ENCODE results near the gene CEP112.

Gene CEP112

DNA sequence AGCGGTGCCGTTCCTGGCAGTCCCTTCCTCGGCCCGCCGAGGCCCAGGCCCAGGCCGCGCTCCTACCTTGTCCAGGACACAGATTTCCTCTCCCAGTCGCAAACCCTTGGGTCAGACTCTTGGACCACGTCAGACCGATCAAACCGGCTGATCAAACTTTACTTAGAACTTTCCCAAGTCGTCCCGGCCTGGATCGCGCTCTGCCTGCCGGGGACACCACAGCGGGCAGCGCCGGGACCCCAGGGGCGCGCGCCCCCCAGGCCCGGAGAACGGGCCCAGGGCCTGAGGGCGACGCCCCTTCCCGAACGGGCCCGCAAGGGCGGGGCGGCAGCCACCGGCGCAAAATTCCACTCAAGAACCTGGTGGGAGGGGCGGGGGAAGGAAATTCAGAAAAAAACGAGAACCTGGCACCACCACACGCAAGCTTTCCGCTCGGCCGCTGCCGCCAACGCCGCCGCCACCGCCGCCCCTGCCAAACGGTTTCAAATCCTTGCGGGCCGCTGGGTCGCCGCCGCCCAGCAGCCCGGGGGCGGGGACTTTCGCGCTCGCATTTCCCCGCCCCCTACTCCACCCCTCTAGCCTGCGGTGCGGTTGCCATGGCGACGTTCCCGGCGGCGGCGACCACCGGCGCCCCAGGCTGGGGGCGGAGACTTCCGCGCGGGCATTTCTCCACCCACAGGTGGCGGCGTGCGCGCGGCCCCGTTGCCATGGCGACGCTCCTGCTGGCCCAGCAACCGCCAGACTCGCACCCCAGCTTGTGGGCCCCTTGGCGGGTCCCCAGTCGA lies at the start of gene CEP112:
Gene CEP112, minus strand, starts transcription at position 541 of the 785 bp plus-strand sequence.
- peak; percentile 8 for DNase-seq (ENCODE audit: low spot score)

DNA sequence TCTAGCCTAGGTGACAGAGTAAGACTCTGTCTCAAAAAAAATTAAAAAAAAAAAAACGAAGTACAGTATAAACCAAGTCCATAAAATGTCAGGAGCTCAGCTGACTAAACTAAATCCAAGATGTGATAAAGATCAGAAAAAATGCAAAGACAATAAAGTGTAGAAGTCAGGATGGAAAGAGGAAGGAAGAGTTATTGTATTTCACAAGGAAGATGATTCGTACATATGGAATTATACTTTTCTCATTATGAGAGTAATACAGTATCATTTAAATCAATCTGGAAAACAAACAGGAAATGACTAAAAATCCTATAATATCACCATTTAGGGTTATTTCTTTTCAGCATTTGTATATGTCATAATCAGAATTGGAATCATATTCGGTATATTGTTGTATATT lies 48.7 kb upstream of the CEP112 start:
- DNase-seq (ENCODE audit: low spot score) = no peak

DNA sequence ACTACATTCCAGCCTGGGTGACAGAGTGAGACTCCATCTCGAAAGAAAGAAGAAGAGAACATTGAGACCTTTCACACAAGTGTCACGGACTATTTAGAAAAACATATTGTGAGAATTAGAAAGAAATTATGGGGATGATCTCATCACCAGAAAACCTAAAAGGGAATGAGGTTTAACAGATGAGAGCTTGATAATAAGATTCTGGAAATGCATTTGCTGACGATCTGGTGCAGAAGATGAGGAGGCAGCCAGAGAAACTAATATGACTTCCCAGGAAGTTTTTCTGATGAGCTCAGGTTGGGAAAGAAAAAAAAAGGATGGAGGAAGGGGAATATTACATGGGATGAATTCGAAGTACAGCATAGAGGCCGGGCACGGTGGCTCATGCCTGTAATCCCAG lies 48.1 kb upstream of the CEP112 start:
- DNase-seq (ENCODE audit: low spot score) = no peak

DNA sequence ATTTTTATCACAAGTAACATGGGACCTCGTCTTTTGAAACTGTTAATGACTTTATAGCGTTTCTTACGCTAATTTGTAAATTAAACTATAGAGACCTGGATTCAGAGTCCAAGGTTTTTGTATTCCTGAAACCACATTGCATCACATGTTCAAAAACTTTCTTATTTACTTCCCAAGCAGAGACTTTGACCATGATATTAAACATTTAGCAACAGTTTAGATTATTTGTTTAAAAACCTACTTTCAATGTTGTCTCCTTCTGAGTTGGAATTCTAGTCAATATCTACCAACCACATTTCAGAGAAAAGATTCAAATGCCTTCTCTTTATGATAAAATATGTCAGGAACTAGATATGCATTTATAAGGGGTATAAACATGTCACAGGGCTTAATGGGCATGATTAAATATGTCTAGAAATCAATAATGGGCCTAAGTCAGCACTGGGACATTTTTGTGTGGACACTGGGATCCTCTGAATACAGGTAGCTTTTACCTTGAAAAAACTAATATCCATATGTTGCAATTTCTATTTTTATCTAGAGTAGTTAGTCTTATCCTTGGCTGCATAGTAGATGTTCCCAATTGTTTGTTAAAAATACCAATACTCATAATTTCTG lies 43.6 kb upstream of the CEP112 start:
- no peak for DNase-seq (ENCODE audit: low spot score)

DNA sequence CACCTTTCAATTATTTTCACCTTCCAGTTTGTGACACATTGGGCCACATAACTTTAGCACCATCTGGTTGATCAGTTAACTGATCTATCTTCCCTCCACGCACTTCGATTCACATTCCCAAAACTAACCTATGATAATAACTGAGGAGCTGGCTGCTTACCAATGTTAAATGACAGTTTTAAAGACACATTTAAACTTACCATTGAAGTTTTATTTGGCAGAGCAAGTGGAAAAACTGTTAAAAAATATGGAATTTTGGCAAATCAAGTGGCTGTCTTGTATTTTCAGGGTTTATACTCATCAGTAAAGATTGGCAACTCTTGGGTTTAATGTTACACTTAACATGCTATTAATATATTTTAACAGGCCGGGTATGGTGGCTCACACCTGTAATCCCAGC lies 42.7 kb upstream of the CEP112 start:
- DNase-seq (ENCODE audit: low spot score) = no peak

DNA sequence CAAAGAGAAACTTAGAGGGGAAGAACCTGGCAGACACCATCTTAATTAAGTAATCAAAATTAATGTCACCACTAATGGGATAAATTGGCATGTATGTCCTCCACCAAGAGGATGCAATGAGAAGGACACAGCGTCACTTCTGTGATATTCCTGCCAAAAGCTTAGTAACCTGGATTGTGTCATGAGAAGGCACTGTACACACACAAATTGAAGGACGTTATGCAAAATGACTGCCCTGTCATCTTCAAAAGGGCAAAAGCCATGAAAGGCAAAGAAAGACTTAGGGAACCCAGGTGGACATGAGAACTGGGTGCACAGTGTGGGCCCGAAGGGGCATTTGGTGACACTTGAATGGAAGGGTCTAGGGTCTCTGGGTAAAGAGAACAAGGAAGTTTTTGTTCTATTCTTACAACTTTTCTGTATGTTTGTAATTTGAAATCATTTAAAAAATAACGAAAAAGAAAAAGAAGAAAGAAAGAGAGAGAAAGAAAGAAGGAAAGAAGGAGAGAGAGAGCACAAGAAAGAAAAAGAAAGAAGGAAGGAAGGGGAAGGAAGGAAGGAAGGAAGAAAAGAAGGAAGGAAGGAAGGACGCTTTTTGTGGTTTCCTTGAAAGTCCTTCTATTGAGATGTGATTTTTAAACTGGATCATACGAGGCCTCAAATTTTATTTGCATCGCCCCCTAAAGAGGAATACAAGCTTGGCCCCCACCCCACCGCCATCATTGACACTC lies 41.3 kb upstream of the CEP112 start:
- no peak for DNase-seq (ENCODE audit: low spot score)

DNA sequence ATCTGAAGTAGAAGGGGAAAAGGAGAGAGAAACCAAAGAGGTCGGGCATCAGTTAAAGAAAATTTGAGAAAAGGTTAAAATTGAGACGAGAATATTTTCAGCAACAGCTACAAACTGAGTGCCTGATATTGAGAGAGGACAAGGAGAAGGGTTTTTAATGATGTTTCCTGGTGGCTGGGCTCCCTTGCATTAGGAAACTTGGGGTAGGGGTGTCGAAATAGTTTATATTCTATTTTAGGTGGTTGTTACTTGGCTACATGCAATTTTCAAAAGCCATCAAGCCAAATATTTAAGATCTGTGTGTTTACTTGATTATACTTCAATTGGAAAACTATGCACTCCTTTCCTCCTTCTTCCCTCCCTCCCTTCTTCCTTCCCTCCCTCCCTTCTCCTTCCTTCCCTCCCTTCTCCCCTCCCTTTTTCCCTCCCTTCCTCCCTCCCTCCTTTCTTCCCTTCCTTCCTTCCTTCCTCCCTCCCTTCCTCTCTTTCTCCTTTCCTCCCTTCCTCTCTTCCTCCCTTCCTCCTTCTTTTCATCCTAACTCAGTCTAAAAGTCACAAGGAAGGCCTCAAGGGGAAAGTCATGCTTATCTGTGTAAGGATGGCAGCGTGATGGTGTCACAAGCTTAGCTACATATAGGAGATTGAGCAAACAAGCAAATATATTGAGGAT lies 39.1 kb upstream of the CEP112 start:
- DNase-seq (ENCODE audit: low spot score) = no peak

DNA sequence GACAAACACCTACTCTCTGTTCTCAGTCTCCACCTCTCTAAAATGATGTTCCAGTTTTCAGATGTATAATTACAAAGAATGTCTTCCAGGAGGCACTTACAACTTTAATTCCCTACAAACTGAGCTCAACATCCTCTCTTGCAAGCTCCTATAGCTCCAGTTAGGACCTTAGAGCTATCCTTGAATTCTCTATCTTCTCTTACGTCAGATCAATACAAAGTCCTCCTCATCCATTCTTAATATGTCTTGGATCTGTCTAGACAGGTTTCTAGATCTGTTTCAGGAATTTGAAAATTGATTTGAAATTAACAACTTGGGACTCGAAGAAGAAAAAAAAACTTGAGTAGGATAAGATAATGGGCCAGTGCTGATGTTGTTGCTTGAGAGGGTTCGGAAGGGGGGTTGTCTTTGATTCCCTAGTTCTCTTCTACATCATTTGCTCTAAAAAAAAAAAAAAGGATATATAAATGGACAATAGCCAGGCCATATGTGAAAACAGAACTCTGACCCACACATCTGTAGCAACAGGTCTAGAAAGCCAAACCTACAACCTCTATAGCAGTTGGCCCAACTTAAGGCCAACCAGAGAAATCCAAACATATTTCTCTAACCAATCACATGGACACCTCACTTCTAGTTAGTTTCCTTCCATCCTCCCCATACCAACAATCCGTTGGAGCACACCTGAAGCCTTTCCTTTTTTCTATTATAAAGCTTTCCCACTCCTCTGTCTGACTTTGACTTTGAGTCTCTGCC lies 38.0 kb upstream of the CEP112 start:
- no peak for DNase-seq (ENCODE audit: low spot score)

DNA sequence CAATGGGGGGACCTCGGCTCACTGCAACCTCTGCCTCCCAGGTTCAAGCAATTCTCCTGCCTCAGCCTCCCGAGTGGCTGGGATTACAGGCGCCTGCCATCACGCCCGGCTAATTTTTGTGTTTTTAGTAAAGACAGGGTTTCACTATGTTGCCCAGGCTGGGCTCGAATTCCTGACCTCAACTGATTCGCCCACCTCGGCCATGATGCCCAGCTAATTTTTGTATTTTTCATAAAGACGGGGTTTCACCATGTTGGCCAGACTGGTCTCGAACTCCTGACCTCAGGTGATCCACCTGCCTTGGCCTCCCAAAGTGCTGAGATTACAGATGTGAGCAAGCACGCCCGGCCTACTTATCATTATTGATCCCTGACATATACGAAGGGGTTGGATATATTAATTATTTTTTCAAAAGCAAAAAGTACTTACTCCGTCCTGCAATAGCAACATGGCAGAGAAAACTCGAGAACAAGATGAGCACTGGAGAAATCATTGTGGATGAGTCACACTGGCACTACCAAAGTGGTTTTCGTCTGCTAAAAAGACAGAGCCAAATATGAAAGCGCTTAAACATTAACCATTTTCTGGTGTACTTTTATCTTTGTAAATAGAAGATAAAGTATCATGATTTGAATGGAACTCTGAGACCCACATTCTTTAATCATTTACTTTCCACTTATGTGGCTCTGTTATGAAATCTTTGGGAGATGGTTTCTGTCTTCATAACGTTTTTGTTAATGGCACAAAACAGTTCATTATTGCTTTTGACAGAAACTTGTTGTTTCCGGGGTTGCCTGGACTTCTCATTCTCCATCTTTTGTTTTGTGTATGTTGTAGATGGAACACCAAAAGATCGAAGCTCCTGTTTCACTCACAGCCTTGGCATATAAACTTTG lies 37.2 kb upstream of the CEP112 start, which contains the start of gene APOH:
Gene APOH, minus strand, starts transcription at position 529 of the 896 bp plus-strand sequence. Its CDS starts 36 bp downstream, at position 493.
- DNase-seq (ENCODE audit: low spot score) = no peak

DNA sequence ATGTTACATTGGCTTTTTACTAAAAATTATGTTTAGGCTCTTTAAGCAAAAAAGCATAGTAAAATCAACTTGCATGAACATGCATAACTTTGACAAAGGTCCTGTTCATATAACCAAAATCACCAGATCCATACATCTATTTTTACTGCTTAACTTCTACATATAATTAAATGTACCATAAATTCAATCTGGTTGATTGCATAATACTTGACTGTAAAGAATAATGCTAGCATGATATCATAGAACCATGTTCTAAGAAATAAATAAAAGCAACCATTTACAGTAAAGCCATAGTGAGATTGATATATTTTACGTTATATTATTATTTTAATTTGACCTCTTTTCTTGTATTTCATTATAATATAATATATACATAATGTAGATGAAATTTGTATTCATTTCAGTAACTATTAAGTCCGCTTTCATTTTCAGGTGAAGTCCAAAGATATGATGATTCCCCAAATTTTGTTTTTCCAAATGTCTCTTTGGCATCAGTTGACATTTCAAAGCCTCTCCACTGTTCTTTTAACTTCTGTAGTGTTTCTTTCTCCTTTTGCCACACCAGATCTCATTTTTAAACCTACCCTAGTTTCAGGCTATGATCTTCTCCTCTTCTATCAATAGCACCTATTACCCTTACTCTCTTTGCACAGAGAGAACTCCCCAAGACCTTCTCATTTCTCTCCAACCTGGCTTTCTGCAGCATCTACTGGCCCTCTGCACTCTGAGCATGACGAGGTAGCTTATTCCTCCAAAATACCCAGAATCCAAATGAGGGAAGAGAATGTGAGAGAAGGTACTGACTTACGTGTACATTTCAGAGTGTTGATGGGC lies 35.5 kb upstream of the CEP112 start:
- no peak for DNase-seq (ENCODE audit: low spot score)

DNA sequence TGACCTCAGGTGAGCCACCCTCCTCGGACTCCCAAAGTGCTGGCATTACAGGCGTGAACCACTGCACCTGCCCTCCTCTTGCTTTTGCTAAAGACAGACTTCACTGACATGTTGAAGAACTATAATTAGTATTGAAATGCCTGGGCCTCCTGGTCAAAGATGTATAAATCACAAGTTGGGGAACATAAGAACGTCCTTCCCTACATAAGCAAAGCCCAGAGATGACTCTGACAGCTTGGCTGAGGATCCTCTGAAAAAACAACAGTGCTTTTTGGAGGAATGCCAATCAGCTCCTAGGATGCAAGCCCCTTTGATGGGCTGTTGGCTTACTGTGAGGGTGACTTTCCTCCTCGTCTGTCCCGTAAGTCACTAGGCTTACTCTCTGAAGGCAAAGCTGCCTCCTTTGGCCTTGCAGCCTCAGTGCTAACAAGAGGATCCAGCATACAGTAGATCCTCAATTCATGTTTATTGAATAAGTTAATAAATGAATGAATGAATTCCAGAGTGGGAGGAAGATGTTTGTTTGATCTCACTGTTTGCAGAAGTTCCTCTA lies 30.9 kb upstream of the CEP112 start:
- DNase-seq (ENCODE audit: low spot score) = no peak

DNA sequence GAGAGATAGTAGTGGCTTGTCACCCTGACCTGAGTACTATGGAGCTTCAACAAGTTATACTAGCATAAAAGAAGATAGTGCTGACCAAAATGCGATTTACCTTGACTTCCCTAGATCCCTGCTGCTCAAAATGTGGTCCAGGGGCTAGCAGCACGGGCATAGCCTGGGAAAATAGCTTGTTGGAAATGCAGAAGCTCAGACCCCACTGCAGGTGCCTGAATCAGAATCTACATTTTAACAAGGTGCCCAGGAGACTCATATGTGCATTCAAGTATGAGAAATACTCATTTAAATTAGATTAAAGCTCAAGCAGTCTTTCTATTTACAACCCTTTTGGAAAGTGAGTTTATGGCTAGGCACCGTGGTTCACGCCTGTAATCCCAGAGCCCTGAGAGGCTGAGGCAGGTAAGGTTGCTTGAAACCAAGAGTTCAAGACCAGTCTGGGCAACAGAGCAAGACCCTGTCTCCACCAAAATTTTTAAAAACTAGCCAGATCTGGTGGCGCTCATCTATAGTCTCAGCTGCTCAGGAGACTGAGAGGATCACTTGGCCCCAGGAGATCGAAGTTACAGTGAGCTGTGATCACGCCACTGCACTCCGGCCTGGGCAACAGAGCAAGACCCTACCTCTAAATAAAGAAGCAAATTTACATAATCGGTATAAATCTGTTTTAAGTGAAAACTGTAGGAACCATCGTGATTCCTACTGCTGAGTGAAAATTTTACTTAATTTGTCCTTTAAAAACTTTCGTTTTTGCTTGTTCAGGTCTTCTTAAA lies 30.0 kb upstream of the CEP112 start:
- no peak for DNase-seq (ENCODE audit: low spot score)

DNA sequence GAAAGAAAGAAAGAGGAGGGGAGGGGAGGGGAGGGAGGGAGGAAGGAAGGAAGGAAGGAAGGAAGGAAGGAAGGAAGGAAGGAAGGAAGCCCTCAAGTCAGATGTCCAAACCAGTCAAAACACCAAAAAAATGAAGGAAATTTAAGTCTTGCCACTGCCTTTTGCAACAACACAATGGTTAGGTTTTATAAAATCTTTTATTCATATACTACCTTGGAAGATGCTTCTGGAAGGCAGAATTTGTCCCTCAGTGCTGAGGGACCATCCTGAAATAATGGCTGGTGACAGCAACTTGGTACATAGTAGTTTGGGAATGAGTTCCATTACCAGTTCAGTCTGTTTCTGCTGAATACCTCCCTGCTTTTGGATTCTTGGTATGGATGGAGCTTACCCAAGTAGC lies 29.4 kb upstream of the CEP112 start:
- DNase-seq (ENCODE audit: low spot score) = no peak

DNA sequence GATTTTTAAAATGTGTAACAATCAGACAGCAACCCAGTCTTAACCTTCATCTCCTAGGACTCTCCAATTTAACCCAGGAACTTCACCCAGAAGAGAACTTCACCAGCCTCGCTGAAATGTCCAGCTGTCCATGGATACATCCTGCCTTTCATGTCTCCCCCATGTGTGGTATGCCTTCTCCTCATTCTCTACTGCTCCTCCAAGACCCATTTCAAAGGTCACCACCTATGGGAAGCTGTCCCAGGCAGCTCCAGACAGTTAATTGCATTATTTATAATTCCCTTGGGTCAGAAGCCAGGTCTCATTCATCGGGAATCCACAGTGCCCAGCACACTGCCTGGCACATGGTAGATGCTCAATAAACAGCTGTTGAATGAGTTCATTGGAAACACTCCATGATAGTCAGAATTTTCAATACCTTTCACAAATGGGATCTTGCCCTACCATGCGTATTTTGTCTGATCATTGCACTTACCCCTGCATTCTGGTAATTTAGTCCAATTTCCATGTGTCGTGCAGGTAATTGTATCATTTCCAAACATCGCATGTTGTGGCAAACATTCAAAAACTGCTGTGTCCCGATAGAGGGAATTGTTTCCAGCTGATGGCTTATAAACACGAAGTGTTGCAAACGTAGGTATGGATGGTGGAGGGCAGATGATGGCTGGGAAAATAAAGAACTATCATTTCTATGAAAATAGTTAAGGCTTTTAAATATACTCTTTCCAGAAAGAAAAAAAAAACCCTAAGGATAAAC lies 28.3 kb upstream of the CEP112 start:
- DNase-seq (ENCODE audit: low spot score) = no peak

DNA sequence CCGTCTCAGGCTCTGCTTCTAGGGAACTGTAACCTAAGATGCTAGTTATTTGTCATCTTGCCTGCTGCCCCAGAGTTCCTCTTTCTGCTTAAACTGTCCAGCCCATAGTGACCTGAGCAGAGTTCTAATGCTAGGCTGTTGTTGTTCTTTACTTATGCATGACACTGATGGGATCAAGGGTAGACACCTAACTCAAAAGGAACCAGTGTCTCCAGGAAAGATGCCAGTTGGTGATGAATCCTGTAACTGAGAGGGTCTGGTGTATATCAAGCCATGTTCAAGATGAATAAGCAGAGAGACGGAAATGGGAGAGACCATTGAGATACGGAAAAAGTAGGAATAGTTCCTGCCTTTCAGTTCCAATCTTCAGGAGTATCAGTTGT lies 23.6 kb upstream of the CEP112 start:
- DNase-seq (ENCODE audit: low spot score) = no peak

DNA sequence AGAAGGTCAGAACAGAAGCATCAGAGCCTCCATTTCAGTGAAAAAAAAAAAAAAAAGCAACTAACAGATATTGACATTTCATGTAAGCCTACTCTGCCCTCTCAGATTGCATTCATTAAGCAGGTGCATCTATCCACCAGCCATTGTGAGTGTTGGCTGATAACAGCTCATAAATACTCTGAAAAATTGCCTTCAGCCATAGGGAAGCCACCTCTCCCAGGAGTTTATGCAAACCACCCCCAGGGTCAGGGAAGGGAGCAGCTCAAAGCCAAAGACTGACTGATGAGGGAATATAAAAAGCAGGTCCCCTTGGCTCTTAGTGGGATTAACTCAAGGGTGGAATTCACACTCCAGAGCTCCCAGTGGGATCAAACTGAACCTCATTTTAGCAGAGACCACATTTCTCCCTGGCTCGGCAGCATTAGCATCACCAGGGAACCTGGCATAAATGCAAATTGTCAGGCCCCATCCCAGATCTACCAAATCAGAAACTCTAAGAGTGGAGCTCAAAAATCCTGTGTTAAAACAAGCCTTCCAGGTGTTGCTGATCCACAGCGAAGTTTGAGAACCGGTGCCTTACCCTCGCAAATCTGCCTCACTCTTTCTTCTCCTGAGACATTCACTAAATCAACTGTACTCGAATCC lies 23.1 kb upstream of the CEP112 start:
- no peak for DNase-seq (ENCODE audit: low spot score)

DNA sequence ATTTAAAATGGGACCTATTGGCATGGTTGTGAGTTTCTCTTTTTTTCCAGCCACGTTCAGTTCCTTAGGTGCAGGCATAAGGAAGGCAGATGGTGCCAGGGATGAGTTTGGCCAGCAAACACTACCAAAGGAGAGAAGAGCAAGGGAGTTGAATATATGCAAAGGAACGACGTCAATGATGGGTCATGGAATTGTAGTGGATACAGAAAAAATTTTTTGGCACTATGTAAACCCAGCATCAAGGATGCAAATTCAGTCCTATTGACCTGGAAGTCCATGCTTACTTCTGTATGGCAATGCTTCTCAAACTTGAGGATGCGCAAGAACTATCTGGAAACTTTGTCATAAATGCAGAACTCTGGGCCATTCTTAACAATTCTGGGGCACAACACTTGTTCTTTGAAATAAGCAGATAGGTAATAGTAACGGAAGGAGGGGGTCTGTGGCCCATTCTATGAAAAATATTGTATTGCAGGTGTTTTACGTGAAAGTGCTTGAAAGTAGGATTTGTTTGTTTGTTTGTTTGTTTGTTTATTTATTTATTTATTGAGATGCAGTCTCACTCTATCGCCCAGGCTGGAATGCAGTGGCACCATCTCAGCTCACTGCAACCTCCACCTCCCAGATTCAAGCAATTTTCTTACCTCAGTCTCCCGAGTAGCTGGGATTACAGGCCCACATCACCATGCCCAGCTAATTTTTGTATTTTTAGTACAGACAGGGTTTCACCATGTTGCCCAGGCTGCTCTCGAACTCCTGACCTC lies 19.3 kb upstream of the CEP112 start:
- DNase-seq (ENCODE audit: low spot score) = no peak

Measured in hematopoietic multipotent progenitor cell treated with erythropoietin and hydrocortisone succinate and interleukin-3 and kit ligand, for 15 days (in vitro differentiated cells).